Parathyroid adenoma (tissue), 2 donors: Measurements from ENCODE around the gene PLEKHO2.

Source experiments
- H2AFZ ChIP-seq: fragments of 300-600 bp; sonication (generic); one replicate; pipeline ENCODE4 v1.7.0; 2017; ENCODE audit warnings: antibody characterized with exemption, mild to moderate bottlenecking
- H3K27ac ChIP-seq: fragments of 300-600 bp; sonication (generic); one replicate; pipeline ENCODE4 v1.7.0; 2017
- H3K27me3 ChIP-seq: fragments of 300-600 bp; sonication (generic); one replicate; pipeline ENCODE4 v1.7.0; 2017; ENCODE audit warnings: low read length; ENCODE audit not compliant: control insufficient read depth, insufficient read depth
- H3K36me3 ChIP-seq: fragments of 300-600 bp; sonication (generic); one replicate; pipeline ENCODE4 v1.7.0; 2017; ENCODE audit warnings: low read length; ENCODE audit not compliant: control insufficient read depth, insufficient read depth
- H3K4me1 ChIP-seq: fragments of 300-600 bp; sonication (generic); one replicate; pipeline ENCODE4 v1.7.0; 2017; ENCODE audit warnings: control low read depth
- H3K4me2 ChIP-seq: fragments of 300-600 bp; sonication (generic); one replicate; pipeline ENCODE4 v1.7.0; 2017; ENCODE audit warnings: low read length
- H3K4me3 ChIP-seq: fragments of 300-600 bp; sonication (generic); one replicate; pipeline ENCODE4 v1.7.0; 2017; ENCODE audit warnings: low read depth, low read length
- H3K79me2 ChIP-seq: fragments of 300-600 bp; sonication (generic); one replicate; pipeline ENCODE4 v1.7.0; 2017; ENCODE audit warnings: control low read depth
- H3K9ac ChIP-seq: fragments of 300-600 bp; sonication (generic); one replicate; pipeline ENCODE4 v1.7.0; 2017; ENCODE audit warnings: mild to moderate bottlenecking
- H3K9me3 ChIP-seq: fragments of 300-600 bp; sonication (generic); one replicate; pipeline ENCODE4 v1.7.0; 2017; ENCODE audit warnings: low read length; ENCODE audit not compliant: control insufficient read depth
- CTCF ChIP-seq: fragments of 300-600 bp; sonication (generic); IDR thresholded peaks from one replicate; pipeline ENCODE4 v1.7.0; 2017; ENCODE audit warnings: antibody characterized with exemption, mild to moderate bottlenecking
- donor health status: primary hyperparathyroidism.

PLEKHO2 gene

GRCh38 chr15:64858021-64858575 is 16.4 kb downstream of the PLEKHO2 start:
- no peaks in the 10 kb centered on the region for H3K9me3 ChIP-seq
- no peaks in the 10 kb centered on the region for H3K27me3 ChIP-seq
- peaks cover 18% of the 10 kb centered on the region for H3K4me1 ChIP-seq
- no peak overlapping the region for H3K9ac ChIP-seq
- peaks cover 4% of the 10 kb centered on the region for H3K79me2 ChIP-seq
- H3K4me2 ChIP-seq: no peak overlapping the region
- peak overlapping the region; percentile 68 for H2AFZ ChIP-seq
- H3K36me3 ChIP-seq: no peaks in the 10 kb centered on the region
- H3K4me3 ChIP-seq: no peak overlapping the region
- peak overlapping the region; percentile 81 for H3K27ac ChIP-seq
- no peak for TF ChIP-seq CTCF

- peaks cover 4% of the 10 kb centered on the region for H3K79me2 ChIP-seq
- H3K36me3 ChIP-seq: no peaks in the 10 kb centered on the region
- no peak overlapping the region for H3K27ac ChIP-seq
- H3K27me3 ChIP-seq: no peaks in the 10 kb centered on the region
- H2AFZ ChIP-seq: no peak overlapping the region
- H3K9me3 ChIP-seq: no peaks in the 10 kb centered on the region
- H3K4me2 ChIP-seq: no peak overlapping the region
- no peak overlapping the region for H3K9ac ChIP-seq
- H3K4me3 ChIP-seq: no peak overlapping the region
- no peak for TF ChIP-seq CTCF
- H3K4me1 ChIP-seq: peaks cover 18% of the 10 kb centered on the region
Measured at GRCh38 chr15:64859226-64859625, 17.5 kb downstream of the PLEKHO2 start.

- H3K4me3 ChIP-seq: no peak overlapping the region
- H3K9me3 ChIP-seq: no peaks in the 10 kb centered on the region
- H2AFZ ChIP-seq: no peak overlapping the region
- H3K27me3 ChIP-seq: no peaks in the 10 kb centered on the region
- peaks cover 4% of the 10 kb centered on the region for H3K79me2 ChIP-seq
- H3K36me3 ChIP-seq: no peaks in the 10 kb centered on the region
- no peak for TF ChIP-seq CTCF
- H3K27ac ChIP-seq: no peak overlapping the region
- H3K9ac ChIP-seq: no peak overlapping the region
- H3K4me2 ChIP-seq: no peak overlapping the region
- H3K4me1 ChIP-seq: peaks cover 18% of the 10 kb centered on the region
Measured at GRCh38 chr15:64861331-64861730, 19.6 kb downstream of the PLEKHO2 start.

- H3K27ac ChIP-seq: no peak overlapping the region
- no peak overlapping the region for H3K4me2 ChIP-seq
- H3K27me3 ChIP-seq: no peaks in the 10 kb centered on the region
- H3K9ac ChIP-seq: no peak overlapping the region
- no peak overlapping the region for H3K4me3 ChIP-seq
- H3K4me1 ChIP-seq: peaks cover 13% of the 10 kb centered on the region
- no peak overlapping the region for H2AFZ ChIP-seq
- H3K79me2 ChIP-seq: peaks cover 4% of the 10 kb centered on the region
- H3K36me3 ChIP-seq: no peaks in the 10 kb centered on the region
- no peaks in the 10 kb centered on the region for H3K9me3 ChIP-seq
- no peak for TF ChIP-seq CTCF
Measured at GRCh38 chr15:64861960-64862359, 20.2 kb downstream of the PLEKHO2 start.

- H3K27ac ChIP-seq: no peak overlapping the region
- no peaks in the 10 kb centered on the region for H3K36me3 ChIP-seq
- H3K27me3 ChIP-seq: no peaks in the 10 kb centered on the region
- TF ChIP-seq CTCF: no peak
- no peak overlapping the region for H3K9ac ChIP-seq
- H2AFZ ChIP-seq: no peak overlapping the region
- H3K79me2 ChIP-seq: peaks cover 4% of the 10 kb centered on the region
- no peaks in the 10 kb centered on the region for H3K9me3 ChIP-seq
- H3K4me2 ChIP-seq: no peak overlapping the region
- peaks cover 9% of the 10 kb centered on the region for H3K4me1 ChIP-seq
- no peak overlapping the region for H3K4me3 ChIP-seq
Measured at GRCh38 chr15:64862408-64862807, 20.7 kb downstream of the PLEKHO2 start.
